Mesodermal cell (in vitro differentiated cells): Measurements from ENCODE around the gene STYXL1.

Experiments used
- H3K27ac ChIP-seq: 2 replicates; pipeline ENCODE4 v1.7.0; 2013; ENCODE audit warnings: mild to moderate bottlenecking, low read depth, low read length, moderate library complexity; ENCODE audit not compliant: severe bottlenecking
- H3K36me3 ChIP-seq: 2 replicates; pipeline ENCODE4 v1.7.1; 2013; ENCODE audit warnings: mild to moderate bottlenecking, low read length, moderate library complexity; ENCODE audit not compliant: control insufficient read depth, insufficient read depth
- H3K4me1 ChIP-seq: one replicate; pipeline ENCODE4 v1.7.1; 2013; ENCODE audit warnings: mild to moderate bottlenecking, low read length; ENCODE audit not compliant: insufficient read depth, control insufficient read depth, poor library complexity, severe bottlenecking
- H3K4me3 ChIP-seq: 2 replicates; pipeline ENCODE4 v1.7.0; 2013; ENCODE audit warnings: low read length, control low read depth, mild to moderate bottlenecking; ENCODE audit not compliant: insufficient read depth, poor library complexity, severe bottlenecking; ENCODE audit errors: extremely low read depth
- H3K9me3 ChIP-seq: 2 replicates; pipeline ENCODE4 v1.7.1; 2013; ENCODE audit warnings: mild to moderate bottlenecking, low read length, moderate library complexity; ENCODE audit not compliant: control insufficient read depth
- WGBS, 2 experiments: methylation state at CpG; one replicate each; pipeline ENCODE4 v1.1.5; 2013; ENCODE audit warnings: missing lambda C conversion rate in 2 of 2; ENCODE audit not compliant: insufficient coverage in 2 of 2; 5-methylcytosine and 5-hydroxymethylcytosine counted together

The STYXL1 gene

DNA sequence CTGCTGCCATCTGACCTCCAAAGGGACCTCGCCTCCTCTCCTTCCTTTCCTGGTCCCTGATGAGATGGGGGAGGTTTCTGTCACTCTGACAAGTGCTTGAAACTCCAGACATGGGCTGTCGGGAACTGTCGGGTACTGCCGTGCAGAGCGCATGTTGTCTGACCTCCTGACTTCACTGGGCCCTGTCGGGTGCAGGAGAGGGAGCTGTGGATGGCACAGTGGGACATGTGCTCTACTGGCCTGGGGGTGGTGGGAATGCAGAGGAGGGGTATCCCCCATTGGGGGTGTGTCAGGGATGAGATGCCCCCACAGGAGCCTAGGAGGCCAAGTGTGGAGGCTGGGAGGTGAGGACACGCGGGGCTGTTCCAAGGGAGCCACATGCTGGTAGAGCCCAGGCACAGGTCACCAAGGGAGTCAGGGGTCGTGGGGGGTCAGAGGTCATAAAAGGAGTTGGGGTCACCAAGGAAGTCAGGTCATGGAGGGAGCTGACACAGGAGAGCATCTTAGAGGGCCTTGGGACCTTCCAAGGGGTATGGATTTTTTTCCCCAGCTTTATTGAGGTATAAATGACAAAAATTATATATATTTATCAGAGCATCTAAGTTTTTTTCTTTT, 84.3 kb downstream of the STYXL1 start:
- WGBS, 2 experiments: 91 to 98% methylated on average over 4 to 7 of the region's 9 CpGs
- Histone ChIP-seq H3K36me3 (peaks cover 39% of the 10 kb centered on the region), H3K9me3 (no peaks in the 10 kb centered on the region), H3K27ac (peak overlapping the region; percentile 79), H3K4me1 (no peaks in the 10 kb centered on the region), H3K4me3 (no peak overlapping the region)

DNA sequence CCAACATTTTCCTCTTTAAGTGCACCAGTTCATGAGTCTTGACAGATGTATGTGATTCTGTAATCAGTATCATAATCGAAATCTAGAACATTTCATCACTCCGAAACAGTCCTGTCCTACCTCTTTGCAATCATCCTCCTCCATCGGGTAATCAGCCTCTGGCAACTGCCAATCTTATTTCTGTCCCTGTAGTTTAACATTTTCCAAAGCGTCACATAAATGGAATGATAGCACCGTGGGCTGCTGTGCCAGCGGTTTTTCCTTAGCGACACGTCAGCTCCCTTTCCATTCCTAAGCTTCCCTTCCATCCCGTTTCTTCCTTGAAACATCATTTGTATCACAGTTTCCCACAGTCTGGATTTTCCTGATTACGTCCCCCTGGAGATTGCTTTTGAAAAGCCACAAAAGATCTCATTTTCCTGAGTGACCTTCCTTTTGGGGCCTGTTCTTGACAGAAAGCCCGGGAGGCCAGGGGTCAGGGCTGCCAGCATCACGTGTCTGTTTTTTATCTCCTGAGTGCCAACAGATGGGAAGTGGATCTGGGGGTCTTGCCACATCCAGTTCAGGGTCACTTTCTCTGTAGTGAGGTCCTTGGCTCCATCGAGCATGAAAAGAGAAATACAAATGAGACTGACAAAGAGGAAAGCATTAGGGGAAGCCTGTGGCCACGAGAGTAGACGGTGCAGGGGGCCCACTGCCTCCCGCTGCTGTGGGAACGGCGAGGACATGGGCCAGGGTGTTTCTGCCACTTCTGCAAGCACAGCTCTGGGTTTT, 85.0 kb downstream of the STYXL1 start:
- Histone ChIP-seq H3K9me3 (no peaks in the 10 kb centered on the region), H3K4me1 (no peaks in the 10 kb centered on the region), H3K27ac (peak overlapping the region; percentile 79), H3K4me3 (no peak overlapping the region), H3K36me3 (peaks cover 39% of the 10 kb centered on the region)
- 89 to 92% methylated on average over 17 to 18 of the region's 18 CpGs for WGBS, 2 experiments

DNA sequence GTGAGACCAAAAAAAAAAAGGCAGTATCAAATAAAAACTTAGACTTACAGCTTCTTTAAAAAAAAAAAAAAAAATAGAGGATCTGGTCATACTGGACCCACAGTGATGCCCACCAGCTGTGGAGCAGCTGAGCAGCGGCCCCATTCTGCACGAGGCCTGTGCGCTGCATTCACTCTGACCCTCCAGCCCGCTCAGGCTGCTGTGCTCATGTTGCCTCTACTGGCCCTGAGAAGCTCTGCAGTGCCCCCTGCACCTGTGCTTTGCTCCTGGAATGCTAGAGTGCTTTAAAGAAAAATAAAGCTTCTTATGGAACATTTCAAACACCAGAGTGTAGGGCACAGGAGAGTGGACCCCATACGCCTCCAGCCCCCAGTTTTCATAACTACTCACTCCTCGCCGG, 86.6 kb downstream of the STYXL1 start:
- 97% methylated on average over 7 of the region's 7 CpGs for WGBS, 2 experiments
- peaks cover 44% of the 10 kb centered on the region for H3K36me3 ChIP-seq
- H3K4me3 ChIP-seq: no peak overlapping the region

DNA sequence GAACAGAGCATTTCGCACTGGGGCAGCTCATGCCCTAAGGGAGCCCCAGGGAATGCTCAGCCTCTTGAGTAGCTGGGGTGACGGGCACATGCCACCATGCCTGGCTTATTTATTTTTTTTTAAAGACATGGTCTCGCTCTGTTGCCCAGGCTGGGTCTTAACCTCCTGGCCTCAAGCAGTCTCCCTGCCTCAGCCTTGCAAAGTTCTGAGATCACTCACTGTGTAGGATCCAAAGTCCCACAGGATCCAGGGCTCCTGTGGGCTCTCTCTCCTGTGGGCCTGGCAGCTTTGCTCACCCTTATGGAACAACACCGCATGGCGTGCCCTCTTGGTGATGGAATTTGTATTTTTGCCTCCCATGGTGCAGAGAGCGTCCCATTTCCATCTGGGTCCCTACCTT, 87.4 kb downstream of the STYXL1 start:
- WGBS, 2 experiments: 92 to 95% methylated on average over 5 to 6 of the region's 6 CpGs
- Histone ChIP-seq H3K4me3 (no peak overlapping the region), H3K4me1 (peaks cover 3% of the 10 kb centered on the region), H3K36me3 (peaks cover 50% of the 10 kb centered on the region), H3K9me3 (no peaks in the 10 kb centered on the region), H3K27ac (no peak overlapping the region)

More for the DNA sequence above, 86.6 kb downstream of the STYXL1 start:
- no peak overlapping the region for H3K27ac ChIP-seq
- peaks cover 3% of the 10 kb centered on the region for H3K4me1 ChIP-seq
- H3K9me3 ChIP-seq: no peaks in the 10 kb centered on the region

DNA sequence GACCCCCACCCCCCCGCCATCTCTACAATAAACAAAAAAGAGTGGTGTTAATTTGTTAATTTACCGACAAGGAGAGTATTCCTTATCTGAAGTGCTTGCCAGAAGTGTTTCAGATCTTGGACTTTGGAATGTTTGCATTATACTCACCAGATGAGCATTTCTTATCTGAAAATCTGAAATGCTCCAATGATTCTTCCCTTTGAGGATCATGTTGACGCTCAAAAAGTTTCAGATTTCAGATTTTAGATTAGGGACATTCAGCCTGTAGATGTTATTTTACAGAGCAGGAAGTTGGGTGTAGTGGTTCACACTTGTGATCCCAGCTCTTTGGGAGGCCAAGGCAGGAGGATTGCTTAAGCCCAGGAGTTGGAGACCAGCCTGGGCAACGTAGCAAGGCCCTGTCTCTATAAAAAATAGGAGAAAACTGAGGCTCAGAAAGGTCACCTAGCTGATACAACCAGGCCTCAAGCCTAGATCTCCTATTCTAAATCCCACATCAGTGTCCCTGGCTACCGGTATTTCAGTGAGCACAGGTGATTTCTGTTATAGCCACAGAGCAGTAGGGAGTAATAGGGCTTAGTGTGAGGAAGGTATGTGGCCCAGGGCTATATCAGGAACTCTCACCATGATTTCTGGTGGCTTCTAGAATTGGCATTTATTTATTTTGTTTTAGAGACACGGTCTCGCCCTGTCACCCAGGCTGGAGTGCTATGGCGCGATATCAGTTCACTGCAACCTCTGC, 88.8 kb downstream of the STYXL1 start:
- Histone ChIP-seq H3K4me1 (peaks cover 3% of the 10 kb centered on the region), H3K9me3 (no peaks in the 10 kb centered on the region), H3K27ac (no peak overlapping the region), H3K4me3 (no peak overlapping the region), H3K36me3 (peaks cover 64% of the 10 kb centered on the region)
- WGBS, 2 experiments: 96 to 100% methylated on average over 7 of the region's 9 CpGs

DNA sequence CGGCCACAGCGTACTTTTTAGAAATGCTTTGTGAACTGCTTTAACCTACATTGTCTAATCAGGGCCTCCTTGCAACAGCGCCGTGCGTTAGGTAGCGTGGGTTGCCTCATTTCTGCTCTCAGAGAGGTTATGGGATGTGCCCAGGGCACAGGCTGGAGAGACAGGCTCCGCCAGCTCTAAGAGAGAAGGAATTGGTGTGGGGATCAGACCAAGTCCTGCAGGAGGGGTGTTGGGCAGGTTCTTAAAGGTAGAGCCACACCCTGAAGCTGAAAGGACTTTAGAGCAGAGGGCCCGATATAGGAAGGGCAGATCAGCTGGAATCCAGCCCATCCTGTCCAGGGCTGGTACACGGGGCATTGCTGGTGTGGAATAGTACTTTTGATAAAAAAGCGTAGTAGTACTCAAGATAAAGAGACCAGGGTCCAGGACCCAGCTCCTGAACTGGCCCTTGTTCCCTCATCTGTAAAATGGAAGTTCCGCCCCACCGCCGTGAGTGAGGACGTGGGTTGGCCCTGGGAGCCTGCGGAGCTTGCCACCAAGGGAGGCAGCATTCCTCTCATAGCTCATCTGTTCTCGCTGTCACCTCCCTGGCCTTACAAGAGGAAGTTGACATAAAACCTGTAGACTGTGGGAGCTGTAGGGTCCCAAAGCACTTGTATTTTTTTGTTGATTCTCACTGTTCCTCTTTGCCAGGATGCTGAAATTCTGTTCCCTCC, 90.6 kb downstream of the STYXL1 start:
- Histone ChIP-seq H3K36me3 (peaks cover 65% of the 10 kb centered on the region), H3K27ac (peak overlapping the region; percentile 23), H3K4me3 (no peak overlapping the region), H3K4me1 (peaks cover 3% of the 10 kb centered on the region), H3K9me3 (no peaks in the 10 kb centered on the region)
- WGBS, 2 experiments: 78 to 79% methylated on average over 6 to 16 of the region's 16 CpGs

DNA sequence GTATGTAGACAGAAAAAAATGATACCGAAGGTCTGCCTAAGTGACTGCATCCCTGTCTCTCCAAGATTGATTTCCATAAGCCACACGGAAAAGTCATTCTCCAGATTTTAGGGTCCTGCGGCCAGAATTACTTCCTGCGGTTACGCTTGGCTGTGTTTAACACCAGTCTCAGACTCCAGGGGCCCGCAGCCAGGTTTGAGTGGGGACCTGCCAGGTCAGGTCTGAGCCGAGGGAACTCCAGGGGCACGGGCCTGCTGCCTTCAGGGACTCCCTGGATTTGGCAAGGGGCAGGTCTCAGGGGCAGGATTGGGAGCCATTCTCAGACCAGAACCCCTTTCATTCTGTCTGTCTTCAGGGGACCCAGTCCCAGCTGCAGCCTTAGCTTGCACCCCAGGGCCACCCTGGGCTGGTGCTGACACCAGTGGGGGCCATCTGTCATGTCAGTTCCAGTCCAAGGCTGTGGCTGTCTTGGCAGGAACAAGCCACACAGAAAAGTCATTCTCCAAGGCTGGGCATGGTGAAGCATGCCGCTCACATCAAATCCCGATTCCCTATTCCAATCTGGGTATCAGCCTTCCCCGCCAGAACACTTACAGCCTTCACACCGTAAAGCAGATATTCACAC, 92.4 kb downstream of the STYXL1 start:
- Histone ChIP-seq H3K9me3 (no peaks in the 10 kb centered on the region), H3K4me1 (peaks cover 3% of the 10 kb centered on the region), H3K27ac (no peak overlapping the region), H3K36me3 (peaks cover 57% of the 10 kb centered on the region), H3K4me3 (no peak overlapping the region)
- 93 to 98% methylated on average over 11 of the region's 12 CpGs for WGBS, 2 experiments

DNA sequence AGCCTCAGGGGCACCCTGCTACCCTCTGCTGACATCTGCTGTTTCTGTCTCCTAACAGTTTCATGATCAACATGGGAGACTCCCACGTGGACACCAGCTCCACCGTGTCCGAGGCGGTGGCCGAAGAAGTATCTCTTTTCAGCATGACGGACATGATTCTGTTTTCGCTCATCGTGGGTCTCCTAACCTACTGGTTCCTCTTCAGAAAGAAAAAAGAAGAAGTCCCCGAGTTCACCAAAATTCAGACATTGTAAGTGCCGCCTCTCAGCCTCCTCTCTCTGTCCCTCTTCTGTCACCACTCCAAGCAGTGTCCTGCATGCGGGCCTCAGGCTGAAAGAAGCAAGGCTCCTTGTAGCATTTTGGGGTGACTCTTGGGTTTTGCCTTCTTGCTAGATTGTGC, 93.9 kb downstream of the STYXL1 start:
- Histone ChIP-seq H3K27ac (no peak overlapping the region), H3K36me3 (peaks cover 48% of the 10 kb centered on the region), H3K4me1 (peaks cover 3% of the 10 kb centered on the region), H3K4me3 (no peak overlapping the region), H3K9me3 (no peaks in the 10 kb centered on the region)
- WGBS, 2 experiments: 96 to 97% methylated on average over 8 to 10 of the region's 11 CpGs

DNA sequence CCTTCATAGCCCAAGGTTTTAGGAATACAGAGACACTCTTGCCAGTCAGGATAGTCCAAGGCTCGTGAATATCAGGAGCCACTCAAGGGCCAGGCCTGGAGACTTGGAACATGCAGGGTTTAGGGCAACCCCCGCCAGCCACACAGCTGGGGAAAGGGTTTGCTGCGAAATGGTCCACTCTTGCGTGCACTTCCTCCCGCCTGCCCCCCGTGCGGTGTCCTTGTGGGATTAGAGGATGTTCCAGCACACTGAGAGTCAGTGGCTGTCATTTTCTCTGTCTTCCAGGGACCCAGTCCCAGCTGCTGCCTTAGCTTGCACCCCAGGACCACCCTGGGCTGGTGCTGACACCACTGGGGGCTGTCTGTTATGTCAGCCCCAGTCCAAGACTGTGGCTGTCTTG, 94.4 kb downstream of the STYXL1 start:
- H3K36me3 ChIP-seq: peaks cover 43% of the 10 kb centered on the region
- peaks cover 3% of the 10 kb centered on the region for H3K4me1 ChIP-seq
- WGBS, 2 experiments: 94% methylated on average over 6 to 7 of the region's 7 CpGs
- no peaks in the 10 kb centered on the region for H3K9me3 ChIP-seq
- no peak overlapping the region for H3K27ac ChIP-seq
- H3K4me3 ChIP-seq: no peak overlapping the region

DNA sequence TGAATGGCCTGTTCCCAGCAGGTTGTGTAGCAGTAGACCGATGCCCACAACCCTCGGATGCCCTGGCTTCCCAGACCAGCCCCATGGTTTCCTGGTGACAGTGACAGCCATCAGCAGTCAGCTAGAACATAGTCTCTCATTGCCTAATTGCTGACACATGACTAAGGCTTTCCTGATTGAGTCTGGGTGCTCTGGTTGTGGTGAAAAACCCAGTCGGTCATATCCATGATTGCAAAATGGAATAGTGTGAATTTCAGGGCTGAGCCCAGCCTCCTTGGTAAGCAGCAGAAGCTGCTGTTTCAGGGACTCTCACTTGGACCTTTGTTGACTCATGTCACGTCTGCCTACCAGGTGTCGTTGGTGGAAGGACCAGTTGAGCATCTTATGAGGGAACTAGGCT, 96.3 kb downstream of the STYXL1 start:
- no peaks in the 10 kb centered on the region for H3K9me3 ChIP-seq
- H3K27ac ChIP-seq: no peak overlapping the region
- no peaks in the 10 kb centered on the region for H3K4me1 ChIP-seq
- H3K4me3 ChIP-seq: no peak overlapping the region
- 88 to 92% methylated on average over 3 to 5 of the region's 5 CpGs for WGBS, 2 experiments
- H3K36me3 ChIP-seq: peaks cover 38% of the 10 kb centered on the region
